ENCODE data around the gene IL16. TPM values are rescaled to one million over a fixed set of nuclear protein-coding genes. Genes with fewer than 3 reads are reported as not detected.

Gene IL16
- total and polyA plus RNA-seq, 2 donors: 10.6 to 20.7 TPM

DNA sequence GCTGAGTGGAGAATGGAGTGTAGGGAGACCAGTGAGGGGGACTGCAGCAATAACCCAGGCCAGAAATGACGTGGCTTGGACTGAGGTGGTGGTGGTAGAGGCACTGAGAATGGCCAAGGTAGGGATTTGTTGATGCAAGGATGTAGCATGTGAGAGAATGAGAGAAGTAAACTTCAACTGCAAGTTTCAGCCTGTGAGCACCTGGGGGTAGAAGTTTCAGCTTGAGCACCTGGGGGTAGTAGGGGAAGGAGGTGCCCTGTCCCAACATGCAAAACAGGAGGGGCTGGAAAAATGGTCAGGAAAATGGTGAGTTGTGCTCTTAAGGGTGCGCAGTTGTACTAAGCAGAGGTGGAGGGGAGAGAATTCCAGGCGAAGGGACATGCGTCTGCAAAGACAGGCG lies 31.0 kb downstream of the IL16 start:
- no peak for DNase-seq (ENCODE audit: extremely low spot score)
- Histone ChIP-seq H3K27ac (ENCODE audit: low read depth) (no peak overlapping the region), H3K36me3 (ENCODE audit: insufficient read depth) (no peaks in the 10 kb centered on the region), H3K4me3 (ENCODE audit: low read depth, low read length) (no peak overlapping the region), H3K4me1 (ENCODE audit: insufficient read depth) (no peaks in the 10 kb centered on the region)
- WGBS: 89% methylated on average over 5 of the region's 5 CpGs

DNA sequence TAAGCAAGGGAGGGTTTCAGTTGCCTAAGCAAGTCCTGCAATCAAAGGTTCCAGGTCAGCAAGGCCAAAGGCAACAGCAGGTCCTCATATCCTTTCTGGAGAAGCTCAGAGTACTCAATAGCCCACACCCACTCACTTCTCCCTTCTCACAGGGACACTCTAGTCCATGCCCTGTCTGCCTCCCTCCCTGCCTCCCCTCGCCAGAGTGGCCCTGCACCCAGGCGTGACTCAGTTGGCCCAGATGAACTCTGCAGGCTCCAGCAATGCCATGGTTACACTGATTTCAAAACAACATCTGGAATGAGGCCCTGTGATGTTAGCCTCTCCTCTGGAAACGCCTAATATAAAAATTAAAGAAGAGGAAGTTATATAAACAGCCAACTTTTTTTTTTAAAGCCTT lies 32.9 kb downstream of the IL16 start:
- Histone ChIP-seq H3K4me1 (ENCODE audit: insufficient read depth) (no peaks in the 10 kb centered on the region), H3K4me3 (ENCODE audit: low read depth, low read length) (no peak overlapping the region), H3K36me3 (ENCODE audit: insufficient read depth) (no peaks in the 10 kb centered on the region), H3K27ac (ENCODE audit: low read depth) (no peak overlapping the region)
- 35% methylated on average over 3 of the region's 3 CpGs for WGBS
- DNase-seq (ENCODE audit: extremely low spot score): no peak

DNA sequence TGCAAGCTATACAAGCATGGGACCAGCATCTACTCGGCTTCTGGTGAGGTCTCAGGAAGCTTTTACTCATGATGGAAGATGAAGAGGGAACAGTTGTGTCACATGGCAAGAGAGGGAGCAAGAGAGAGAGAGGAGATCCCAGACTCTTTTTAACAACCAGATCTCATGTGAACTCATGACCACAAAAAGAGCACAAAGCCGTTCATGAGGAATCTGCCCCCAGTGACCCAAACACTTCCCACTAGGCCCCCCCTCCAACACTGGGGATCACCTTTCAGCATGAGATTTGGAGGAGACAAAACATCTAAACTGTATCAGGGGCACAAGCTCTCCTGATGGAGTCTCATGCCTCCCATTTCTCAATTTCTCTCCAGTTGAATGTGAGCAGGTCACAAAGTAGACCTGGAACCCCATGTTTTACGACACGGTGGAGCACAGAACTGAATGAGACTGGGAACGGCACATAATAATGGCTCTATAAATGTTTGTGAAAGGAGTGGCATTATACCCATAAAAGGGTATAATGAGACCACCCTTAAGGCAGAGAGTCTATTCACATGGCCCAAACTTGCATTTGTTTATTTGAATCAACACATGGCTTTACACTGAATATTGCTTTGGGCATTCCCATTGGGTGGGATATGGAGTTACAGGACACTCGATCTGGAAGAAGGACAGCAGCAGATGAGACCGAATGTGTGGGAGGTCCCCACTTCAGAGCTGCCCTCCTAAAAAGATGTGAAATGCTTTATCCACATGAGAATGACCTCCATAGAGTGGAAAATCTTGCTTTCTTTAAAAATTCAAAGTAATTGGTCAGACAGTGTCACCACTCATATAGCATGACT lies 38.8 kb downstream of the IL16 start:
- WGBS: 87% methylated on average over 7 of the region's 7 CpGs
- no peaks in the 10 kb centered on the region for H3K4me1 ChIP-seq (ENCODE audit: insufficient read depth)
- no peak overlapping the region for H3K27ac ChIP-seq (ENCODE audit: low read depth)
- no peak overlapping the region for H3K4me3 ChIP-seq (ENCODE audit: low read depth, low read length)
- DNase-seq (ENCODE audit: extremely low spot score): no peak
- H3K36me3 ChIP-seq (ENCODE audit: insufficient read depth): no peaks in the 10 kb centered on the region

DNA sequence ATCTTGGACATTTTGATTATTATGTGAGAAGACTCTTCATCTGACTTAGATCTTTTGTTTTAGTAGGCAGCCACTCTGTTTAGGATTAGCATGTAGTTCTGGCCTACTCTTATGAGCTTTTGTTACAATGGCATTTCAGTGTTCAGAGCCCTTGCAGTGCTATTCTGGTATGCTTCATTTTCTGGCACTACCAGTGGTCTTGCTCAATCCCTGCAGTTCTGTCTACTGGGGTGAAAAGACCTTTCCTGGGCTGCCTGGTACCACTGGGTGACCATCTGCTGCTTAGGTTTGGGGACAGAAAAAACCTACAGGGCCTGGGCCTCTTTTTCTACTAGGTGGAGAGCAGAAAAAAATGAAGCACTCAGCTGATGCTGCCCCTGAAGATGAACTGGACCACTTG lies 42.5 kb downstream of the IL16 start:
- Histone ChIP-seq H3K4me3 (ENCODE audit: low read depth, low read length) (no peak overlapping the region), H3K4me1 (ENCODE audit: insufficient read depth) (no peaks in the 10 kb centered on the region), H3K36me3 (ENCODE audit: insufficient read depth) (no peaks in the 10 kb centered on the region), H3K27ac (ENCODE audit: low read depth) (no peak overlapping the region)
- no peak for DNase-seq (ENCODE audit: extremely low spot score)

DNA sequence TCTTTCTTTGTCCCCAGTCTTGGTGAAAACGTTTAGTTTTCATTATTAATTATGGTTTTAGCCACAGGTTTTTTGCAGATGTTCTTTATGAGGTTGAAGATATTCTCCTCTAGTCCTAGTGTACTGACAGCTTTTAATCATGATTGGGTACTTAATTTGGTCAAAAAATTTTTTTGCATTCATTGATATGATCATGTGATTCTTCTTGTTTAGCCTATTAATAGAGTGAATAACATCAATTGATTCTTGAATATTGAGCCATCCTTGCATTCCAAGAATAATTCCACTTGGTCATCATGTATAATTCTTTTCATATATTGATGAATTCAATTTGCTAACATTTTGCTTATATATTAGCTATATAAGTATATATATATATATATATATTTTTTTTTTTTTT lies 46.1 kb downstream of the IL16 start:
- no peaks in the 10 kb centered on the region for H3K36me3 ChIP-seq (ENCODE audit: insufficient read depth)
- DNase-seq (ENCODE audit: extremely low spot score): no peak
- WGBS: 51% methylated on average over 1 of the region's 1 CpG
- no peaks in the 10 kb centered on the region for H3K4me1 ChIP-seq (ENCODE audit: insufficient read depth)
- H3K4me3 ChIP-seq (ENCODE audit: low read depth, low read length): no peak overlapping the region
- H3K27ac ChIP-seq (ENCODE audit: low read depth): no peak overlapping the region

DNA sequence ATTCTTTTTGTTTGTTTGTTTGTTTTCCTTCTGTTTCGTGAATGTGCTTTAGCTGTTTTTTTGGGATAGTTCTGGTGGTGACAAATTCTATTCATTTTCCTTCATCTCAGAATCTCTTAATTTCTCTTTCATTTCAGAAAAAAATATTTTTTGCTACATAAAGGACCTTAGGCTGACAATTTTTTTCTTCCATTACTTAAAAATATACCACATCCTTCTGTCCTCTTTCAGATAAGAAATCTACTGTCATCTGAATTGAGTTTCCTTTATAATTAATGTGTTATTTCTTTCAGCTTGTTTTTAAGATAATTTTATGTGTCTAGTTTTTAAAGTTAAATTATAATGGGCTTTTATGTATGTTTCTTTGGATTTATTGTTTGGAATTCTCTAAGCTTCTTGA lies 47.6 kb downstream of the IL16 start:
- Histone ChIP-seq H3K4me1 (ENCODE audit: insufficient read depth) (no peaks in the 10 kb centered on the region), H3K27ac (ENCODE audit: low read depth) (no peak overlapping the region), H3K4me3 (ENCODE audit: low read depth, low read length) (no peak overlapping the region), H3K36me3 (ENCODE audit: insufficient read depth) (no peaks in the 10 kb centered on the region)
- 86% methylated on average over 1 of the region's 1 CpG for WGBS
- DNase-seq (ENCODE audit: extremely low spot score): no peak

DNA sequence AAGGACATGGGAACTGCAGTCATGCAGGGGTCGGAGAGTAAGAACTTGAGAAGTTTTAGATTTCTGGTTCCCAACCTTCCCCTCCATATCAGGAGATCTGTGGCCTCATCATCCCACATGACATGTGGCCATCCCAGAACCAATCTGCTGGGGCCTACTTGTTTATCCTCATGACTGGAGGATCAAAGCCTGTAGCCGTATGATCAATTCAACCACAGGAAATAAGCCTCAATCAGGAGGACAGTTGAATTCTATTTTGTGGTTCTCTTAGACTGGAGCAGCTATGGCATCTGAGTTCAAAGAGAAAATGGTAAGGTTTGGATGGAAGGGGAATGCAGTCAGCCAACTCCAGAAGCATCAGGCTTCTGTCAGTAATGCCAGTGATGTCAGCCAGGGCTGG lies 57.2 kb downstream of the IL16 start:
- H3K27ac ChIP-seq (ENCODE audit: low read depth): no peak overlapping the region
- DNase-seq (ENCODE audit: extremely low spot score): no peak
- no peaks in the 10 kb centered on the region for H3K36me3 ChIP-seq (ENCODE audit: insufficient read depth)
- H3K4me3 ChIP-seq (ENCODE audit: low read depth, low read length): no peak overlapping the region
- WGBS: 92% methylated on average over 2 of the region's 2 CpGs
- H3K4me1 ChIP-seq (ENCODE audit: insufficient read depth): no peaks in the 10 kb centered on the region

DNA sequence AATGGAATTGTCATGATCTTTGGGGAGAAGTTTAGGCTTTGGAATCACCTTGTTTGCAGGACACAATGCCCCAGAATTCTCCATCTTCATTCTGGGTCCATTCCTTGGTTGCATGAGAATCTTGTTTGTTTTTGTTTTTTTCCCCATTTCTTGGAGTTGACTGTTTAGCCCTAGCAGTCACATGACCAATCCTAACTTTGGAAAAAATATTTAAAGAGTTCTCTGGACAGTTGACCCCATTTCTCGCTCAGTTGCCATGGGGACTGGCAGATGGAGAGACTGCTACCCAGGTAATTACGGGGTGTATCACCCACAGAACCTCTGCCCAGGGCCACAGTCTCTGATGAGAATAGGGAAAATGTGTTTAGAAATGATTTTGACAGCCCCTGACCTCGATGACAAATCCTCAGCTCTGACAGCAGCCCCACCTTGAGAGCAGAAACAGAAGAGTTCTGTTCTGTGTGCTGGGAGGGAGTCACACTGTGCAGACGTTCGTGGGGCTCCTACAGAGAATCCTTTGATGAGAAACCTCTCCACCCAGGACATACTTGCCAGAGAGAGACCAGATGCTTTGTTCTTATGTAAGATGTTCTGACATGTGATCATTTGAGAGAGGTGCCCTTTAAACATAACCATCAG lies 57.7 kb downstream of the IL16 start:
- no peak for DNase-seq (ENCODE audit: extremely low spot score)
- Histone ChIP-seq H3K4me3 (ENCODE audit: low read depth, low read length) (no peak overlapping the region), H3K36me3 (ENCODE audit: insufficient read depth) (no peaks in the 10 kb centered on the region), H3K27ac (ENCODE audit: low read depth) (no peak overlapping the region), H3K4me1 (ENCODE audit: insufficient read depth) (no peaks in the 10 kb centered on the region)
- WGBS: 67% methylated on average over 5 of the region's 5 CpGs

DNA sequence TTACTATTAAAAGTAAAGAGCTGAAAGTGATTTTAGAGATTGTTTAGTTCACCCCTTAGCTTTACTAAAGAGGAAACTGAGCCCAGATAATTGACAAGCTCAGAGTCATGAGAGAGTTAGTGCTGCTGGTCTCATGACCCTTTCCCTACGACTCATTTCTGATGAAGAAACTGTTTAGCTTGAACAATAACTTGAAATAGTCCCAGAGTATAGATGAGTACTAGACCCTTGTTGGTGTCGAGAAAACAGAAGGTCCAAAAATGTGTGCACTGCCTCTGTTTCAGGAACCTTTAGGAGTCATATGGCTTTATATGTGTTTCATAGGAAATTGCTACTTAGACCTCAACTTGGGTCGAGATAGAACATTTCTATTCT lies 58.2 kb downstream of the IL16 start:
- Histone ChIP-seq H3K27ac (ENCODE audit: low read depth) (no peak overlapping the region), H3K4me3 (ENCODE audit: low read depth, low read length) (no peak overlapping the region), H3K36me3 (ENCODE audit: insufficient read depth) (no peaks in the 10 kb centered on the region), H3K4me1 (ENCODE audit: insufficient read depth) (no peaks in the 10 kb centered on the region)
- WGBS: 90% methylated on average over 3 of the region's 3 CpGs
- DNase-seq (ENCODE audit: extremely low spot score): no peak

DNA sequence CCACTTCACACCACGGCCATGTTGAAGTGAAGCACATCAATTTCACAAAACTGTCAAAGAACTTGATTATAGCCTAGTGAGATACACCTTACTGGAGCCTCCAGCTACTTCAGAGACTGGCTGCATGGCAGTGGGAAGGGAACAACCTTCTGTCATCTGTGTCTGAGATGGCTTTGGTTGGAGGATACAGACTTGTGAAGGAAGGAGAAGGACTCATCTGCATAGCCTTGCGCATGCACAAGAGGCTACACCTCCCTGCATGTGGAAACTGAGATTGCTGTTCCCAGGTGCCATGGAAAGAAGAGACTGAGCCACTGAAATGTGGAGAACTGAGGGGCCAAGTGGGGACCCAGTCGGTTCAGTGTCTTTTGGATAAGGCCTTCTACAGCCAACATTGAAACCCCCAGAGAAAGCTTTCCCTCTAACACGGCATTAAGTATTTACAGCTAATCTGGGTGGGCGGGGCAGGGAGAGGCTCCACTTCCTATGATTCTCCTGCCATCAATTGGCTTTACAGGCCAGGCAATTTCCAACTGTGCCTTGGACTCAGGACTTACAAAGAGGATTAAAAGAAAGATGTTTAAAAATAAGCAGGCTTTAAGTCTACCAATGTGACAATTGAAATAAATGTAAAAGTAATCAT lies 58.8 kb downstream of the IL16 start:
- Histone ChIP-seq H3K27ac (ENCODE audit: low read depth) (no peak overlapping the region), H3K4me1 (ENCODE audit: insufficient read depth) (no peaks in the 10 kb centered on the region), H3K36me3 (ENCODE audit: insufficient read depth) (no peaks in the 10 kb centered on the region), H3K4me3 (ENCODE audit: low read depth, low read length) (no peak overlapping the region)
- 78% methylated on average over 5 of the region's 5 CpGs for WGBS
- no peak for DNase-seq (ENCODE audit: extremely low spot score)

DNA sequence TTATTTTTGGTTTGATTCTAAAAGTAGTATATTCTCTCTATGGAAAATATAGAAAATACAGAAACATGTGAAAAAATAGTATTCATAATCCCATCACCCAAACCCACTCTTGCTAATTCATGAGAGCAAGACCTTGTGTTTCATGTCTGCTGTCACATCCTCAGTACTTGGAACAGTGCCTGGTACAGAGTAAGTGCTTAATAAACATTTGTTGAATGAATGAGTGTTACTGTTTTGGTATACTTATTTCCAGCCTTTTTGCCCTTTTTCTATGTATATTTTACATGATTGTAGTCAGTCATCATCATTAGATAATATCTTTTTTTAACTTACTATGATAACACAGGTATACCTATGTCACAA lies 59.3 kb downstream of the IL16 start:
- DNase-seq (ENCODE audit: extremely low spot score): no peak
- H3K27ac ChIP-seq (ENCODE audit: low read depth): no peak overlapping the region

DNA sequence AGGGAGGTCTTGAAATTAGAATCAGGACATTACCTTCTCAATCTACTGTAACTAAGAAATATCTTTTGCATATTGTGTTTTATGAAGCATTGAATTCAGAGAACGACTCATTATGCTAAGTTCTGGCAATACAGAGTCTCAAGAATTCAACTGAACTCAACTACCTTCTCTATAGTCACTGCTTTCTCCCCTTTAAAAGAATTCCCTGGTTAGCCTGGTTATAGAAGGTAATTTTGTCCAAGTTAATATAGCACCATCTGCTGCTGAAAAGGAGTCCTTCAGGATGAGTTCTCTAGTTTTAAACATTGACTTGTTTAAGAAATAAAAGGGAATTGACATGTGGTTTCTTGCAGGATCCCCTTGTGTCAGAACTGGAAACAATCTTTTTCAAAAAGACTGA lies 60.2 kb downstream of the IL16 start:
- H3K4me1 ChIP-seq (ENCODE audit: insufficient read depth): no peaks in the 10 kb centered on the region
- H3K36me3 ChIP-seq (ENCODE audit: insufficient read depth): no peaks in the 10 kb centered on the region
- WGBS: 38% methylated on average over 1 of the region's 1 CpG
- H3K27ac ChIP-seq (ENCODE audit: low read depth): no peak overlapping the region
- DNase-seq (ENCODE audit: extremely low spot score): no peak
- no peak overlapping the region for H3K4me3 ChIP-seq (ENCODE audit: low read depth, low read length)

More for the DNA sequence above, 59.3 kb downstream of the IL16 start:
- Histone ChIP-seq H3K4me3 (ENCODE audit: low read depth, low read length) (no peak overlapping the region), H3K36me3 (ENCODE audit: insufficient read depth) (no peaks in the 10 kb centered on the region), H3K4me1 (ENCODE audit: insufficient read depth) (no peaks in the 10 kb centered on the region)

DNA sequence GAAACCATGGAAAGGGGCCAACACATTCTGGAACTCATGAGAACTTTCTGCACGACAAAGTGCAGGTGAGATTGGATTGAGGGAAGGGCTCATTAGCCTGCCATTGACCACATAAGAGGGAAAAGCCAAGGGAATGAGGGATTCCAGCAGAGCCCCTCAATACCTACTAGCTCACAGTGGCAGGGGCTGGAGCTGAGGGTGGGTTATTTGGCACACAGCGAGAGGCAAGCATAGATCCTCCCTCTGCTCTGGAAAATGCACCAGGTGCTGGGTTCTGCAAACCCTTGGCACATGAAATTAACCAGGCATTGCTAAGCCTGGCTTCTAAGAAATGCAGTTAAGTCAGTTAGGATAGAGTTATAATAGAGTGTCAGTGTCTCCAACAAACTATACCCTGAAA lies 60.8 kb downstream of the IL16 start:
- DNase-seq (ENCODE audit: extremely low spot score): no peak
- Histone ChIP-seq H3K4me1 (ENCODE audit: insufficient read depth) (no peaks in the 10 kb centered on the region), H3K27ac (ENCODE audit: low read depth) (no peak overlapping the region), H3K36me3 (ENCODE audit: insufficient read depth) (no peaks in the 10 kb centered on the region), H3K4me3 (ENCODE audit: low read depth, low read length) (no peak overlapping the region)
- WGBS: 40% methylated on average over 2 of the region's 2 CpGs

DNA sequence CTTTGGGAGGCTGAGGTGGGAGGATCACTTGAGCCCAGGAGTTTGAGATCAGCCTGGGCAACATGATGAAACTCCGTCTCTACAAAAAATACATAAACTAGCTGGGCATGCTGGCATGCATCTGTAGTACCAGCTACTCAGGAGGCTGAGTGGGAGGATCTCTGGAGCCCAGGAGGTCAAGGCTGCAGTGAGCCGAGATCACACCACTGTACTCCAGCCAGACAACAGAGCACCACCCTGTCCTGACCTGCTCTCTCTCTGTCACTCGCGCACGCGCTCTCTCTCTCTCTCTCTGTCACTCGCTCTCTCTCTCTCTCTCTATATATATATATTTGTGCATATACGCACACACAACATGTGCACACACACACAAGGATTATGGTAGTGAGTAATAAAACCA lies 61.8 kb downstream of the IL16 start:
- H3K36me3 ChIP-seq (ENCODE audit: insufficient read depth): no peaks in the 10 kb centered on the region
- no peaks in the 10 kb centered on the region for H3K4me1 ChIP-seq (ENCODE audit: insufficient read depth)
- DNase-seq (ENCODE audit: extremely low spot score): no peak
- no peak overlapping the region for H3K27ac ChIP-seq (ENCODE audit: low read depth)
- H3K4me3 ChIP-seq (ENCODE audit: low read depth, low read length): no peak overlapping the region
- WGBS: 85% methylated on average over 8 of the region's 8 CpGs
